K562 (cell line): ENCODE data around the gene OR52I2. TPM values are rescaled to one million over a fixed set of nuclear protein-coding genes. Genes with fewer than 3 reads are reported as not detected.

Experiments used
- ARID1B ChIP-seq: fragments of 450-650 bp; IDR thresholded peaks from 2 replicates; pipeline ENCODE4 v1.6.1; 2016; ENCODE audit warnings: antibody characterized with exemption, mild to moderate bottlenecking, inconsistent platforms
- CBX3 ChIP-seq, 2 experiments: IDR thresholded peaks; 1 replicate in 1 of 2; 2 replicates in 1 of 2; pipeline ENCODE4 v1.6.1; 2012; ENCODE audit warnings: inconsistent platforms in 2 of 2, low read length in 2 of 2, borderline replicate concordance in 1 of 2, control low read depth in 1 of 2
- CC2D1A ChIP-seq: fragments of 450-650 bp; IDR thresholded peaks from 2 replicates; pipeline ENCODE4 v1.6.1; 2017; ENCODE audit warnings: mild to moderate bottlenecking
- CHD2 ChIP-seq: IDR thresholded peaks from 2 replicates; pipeline ENCODE4 v1.6.1; 2011; ENCODE audit warnings: low read depth, low read length
- EHMT2 ChIP-seq: fragments of 450-650 bp; IDR thresholded peaks from 2 replicates; pipeline ENCODE4 v1.6.1; 2018; ENCODE audit warnings: antibody characterized with exemption
- GTF2A2 ChIP-seq: IDR thresholded peaks from 2 replicates; pipeline ENCODE4 v1.6.1; 2016; ENCODE audit warnings: mild to moderate bottlenecking, missing genetic modification characterization, missing compliant biosample characterization
- KDM5B ChIP-seq: fragments of 200-600 bp; sonication (generic); IDR thresholded peaks from 2 replicates; pipeline ENCODE4 v1.6.1; 2012; ENCODE audit warnings: low read depth, mild to moderate bottlenecking, moderate library complexity, low read length, control low read depth, inconsistent platforms; ENCODE audit not compliant: insufficient replicate concordance
- KHSRP ChIP-seq: fragments of 450-650 bp; IDR thresholded peaks from 2 replicates; pipeline ENCODE4 v1.6.1; 2017
- MEIS2 ChIP-seq: fragments of 450-650 bp; IDR thresholded peaks from 2 replicates; pipeline ENCODE4 v1.6.1; 2014; ENCODE audit warnings: mild to moderate bottlenecking; ENCODE audit not compliant: partially characterized antibody
- MYNN ChIP-seq, 2 experiments: sonication (generic); formaldehyde crosslinking in 1 of 2; IDR thresholded peaks; 2 replicates each; pipeline versions ENCODE4 v1.5.0 to v1.6.1; 2016 to 2020; ENCODE audit warnings: antibody characterized with exemption in 1 of 2, missing genetic modification reagents in 1 of 2
- NRF1 ChIP-seq, 2 experiments: fragments of 450-650 bp; IDR thresholded peaks in 1 of 2; conservative IDR thresholded peaks in 1 of 2; 2 replicates each; pipeline ENCODE4 v1.6.1; 2014; ENCODE audit warnings: mild to moderate bottlenecking in 2 of 2
- RBFOX2 ChIP-seq: fragments of 200-400 bp; formaldehyde crosslinking; IDR thresholded peaks from 2 replicates; pipeline ENCODE4 v1.6.1; 2017; ENCODE audit warnings: low read depth, mild to moderate bottlenecking, low read length, moderate library complexity
- SMARCB1 ChIP-seq: IDR thresholded peaks from 2 replicates; pipeline ENCODE4 v1.6.1; 2011; ENCODE audit warnings: improper control_type of control experiment, low read depth; ENCODE audit not compliant: insufficient read length
- YBX1 ChIP-seq: fragments of 450-650 bp; IDR thresholded peaks from 2 replicates; pipeline ENCODE4 v1.7.1; 2016; ENCODE audit warnings: mild to moderate bottlenecking
- ZFX ChIP-seq: sonication (generic); formaldehyde crosslinking; IDR thresholded peaks from 2 replicates; pipeline ENCODE4 v1.8.0; 2022; ENCODE audit warnings: mild to moderate bottlenecking, missing genetic modification reagents, moderate library complexity
- polyA plus RNA-seq, 8 experiments: library from polyadenylated mRNA; depleted of rRNA in 4 of 8; stranded (reverse) in 5 of 8; unstranded in 3 of 8; fragments of >200 nt; fragmentation: Nextera tagmentation in 2 of 8; fragmentation: Illumina TruSeq in 1 of 8; extraction: Ambion mirVana in 2 of 8; extraction: Trizol in 1 of 8; gene quantifications; 2 replicates each; pipeline versions ENCODE4 v1.2.1 to v1.2.3, GENCODE V29; 2011 to 2014; ENCODE audit warnings: inconsistent platforms in 1 of 8, missing spikeins in 1 of 8
- total RNA-seq, 7 experiments: library from RNA; depleted of rRNA in 6 of 7; stranded (reverse); fragments of >200 nt in 6 of 7; fragmentation: Illumina TruSeq in 2 of 7; extraction: Trizol in 2 of 7; gene quantifications; 2 replicates each; pipeline versions ENCODE4 v1.2.1 to v1.2.3, GENCODE V29; 2011 to 2021; ENCODE audit warnings: low replicate concordance in 1 of 7
- TF ChIP-seq, protein P1 (sequence below): fragments of 450-650 bp; formaldehyde crosslinking; IDR thresholded peaks from 2 replicates; pipeline ENCODE4 v1.4.0; 2020; ENCODE audit warnings: mild to moderate bottlenecking, moderate library complexity
- TF ChIP-seq, protein P2 (sequence below): IDR thresholded peaks from 2 replicates; pipeline ENCODE4 v1.6.1; 2011; ENCODE audit warnings: borderline replicate concordance, low read depth, mild to moderate bottlenecking, moderate library complexity, low read length; ENCODE audit not compliant: insufficient read depth, poor library complexity, severe bottlenecking
- TF ChIP-seq, protein P3 (sequence below): fragments of 450-650 bp; IDR thresholded peaks from 2 replicates; pipeline ENCODE4 v1.6.1; 2017; ENCODE audit warnings: mild to moderate bottlenecking, moderate library complexity
- TF ChIP-seq, protein P4 (sequence below): fragments of 450-650 bp; IDR thresholded peaks from 2 replicates; pipeline ENCODE4 v1.6.1; 2018; ENCODE audit not compliant: partially characterized antibody

The OR52I2 gene
- total and polyA plus RNA-seq, 9 of the 15 experiments (the other 6 are each of a cell fraction or from before 2014, with no cell fraction given) = not detected

DNA sequence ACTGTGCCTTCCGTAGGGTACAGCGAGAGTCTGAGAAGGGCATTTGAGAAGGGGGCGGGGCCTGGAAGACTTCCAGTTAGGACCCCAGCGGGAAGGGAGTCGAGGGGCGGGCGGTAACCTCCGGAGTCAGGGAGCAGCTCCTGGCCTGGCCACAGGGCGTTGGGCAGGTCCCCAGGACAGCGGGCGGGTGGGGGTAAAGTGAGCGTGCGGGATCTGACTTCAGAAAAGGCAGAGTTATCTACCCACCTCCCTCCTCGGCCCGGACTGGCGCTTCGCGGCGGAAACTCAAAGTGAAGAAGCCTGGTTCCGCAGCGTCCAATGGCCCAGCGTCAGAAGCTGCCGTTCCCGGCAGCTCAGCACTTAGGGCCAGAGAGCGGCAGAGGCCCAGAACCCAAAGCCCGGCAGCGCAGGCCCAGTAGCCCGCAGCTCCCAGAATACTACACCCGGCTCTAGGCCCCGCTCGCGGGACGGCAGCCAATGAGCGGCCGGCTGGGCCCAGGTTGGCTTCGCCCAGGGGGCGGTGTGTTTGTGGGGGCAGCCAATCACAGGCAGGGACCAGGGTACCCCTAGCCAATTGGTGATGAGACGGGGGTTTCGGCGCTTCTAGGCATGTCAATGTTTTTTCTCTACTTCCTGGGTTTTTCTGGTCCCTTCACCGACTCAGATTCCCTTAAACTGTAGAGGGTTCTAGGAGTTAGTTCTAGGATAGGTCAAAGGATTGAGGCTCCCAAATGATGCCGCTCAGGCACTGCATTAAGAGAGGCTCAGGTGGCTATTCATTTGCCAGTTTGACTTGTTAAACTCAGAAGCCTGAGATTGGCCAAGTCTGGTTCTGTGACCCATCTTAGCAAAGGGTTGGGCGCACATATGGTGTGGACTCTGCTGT is 26.5 kb downstream of the OR52I2 start, which contains the start of gene TRIM68 (continued):
- TF ChIP-seq, protein P1, sequence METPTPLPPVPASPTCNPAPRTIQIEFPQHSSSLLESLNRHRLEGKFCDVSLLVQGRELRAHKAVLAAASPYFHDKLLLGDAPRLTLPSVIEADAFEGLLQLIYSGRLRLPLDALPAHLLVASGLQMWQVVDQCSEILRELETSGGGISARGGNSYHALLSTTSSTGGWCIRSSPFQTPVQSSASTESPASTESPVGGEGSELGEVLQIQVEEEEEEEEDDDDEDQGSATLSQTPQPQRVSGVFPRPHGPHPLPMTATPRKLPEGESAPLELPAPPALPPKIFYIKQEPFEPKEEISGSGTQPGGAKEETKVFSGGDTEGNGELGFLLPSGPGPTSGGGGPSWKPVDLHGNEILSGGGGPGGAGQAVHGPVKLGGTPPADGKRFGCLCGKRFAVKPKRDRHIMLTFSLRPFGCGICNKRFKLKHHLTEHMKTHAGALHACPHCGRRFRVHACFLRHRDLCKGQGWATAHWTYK = no peak
- TF ChIP-seq KHSRP = no peak
- TF ChIP-seq, protein P2, sequence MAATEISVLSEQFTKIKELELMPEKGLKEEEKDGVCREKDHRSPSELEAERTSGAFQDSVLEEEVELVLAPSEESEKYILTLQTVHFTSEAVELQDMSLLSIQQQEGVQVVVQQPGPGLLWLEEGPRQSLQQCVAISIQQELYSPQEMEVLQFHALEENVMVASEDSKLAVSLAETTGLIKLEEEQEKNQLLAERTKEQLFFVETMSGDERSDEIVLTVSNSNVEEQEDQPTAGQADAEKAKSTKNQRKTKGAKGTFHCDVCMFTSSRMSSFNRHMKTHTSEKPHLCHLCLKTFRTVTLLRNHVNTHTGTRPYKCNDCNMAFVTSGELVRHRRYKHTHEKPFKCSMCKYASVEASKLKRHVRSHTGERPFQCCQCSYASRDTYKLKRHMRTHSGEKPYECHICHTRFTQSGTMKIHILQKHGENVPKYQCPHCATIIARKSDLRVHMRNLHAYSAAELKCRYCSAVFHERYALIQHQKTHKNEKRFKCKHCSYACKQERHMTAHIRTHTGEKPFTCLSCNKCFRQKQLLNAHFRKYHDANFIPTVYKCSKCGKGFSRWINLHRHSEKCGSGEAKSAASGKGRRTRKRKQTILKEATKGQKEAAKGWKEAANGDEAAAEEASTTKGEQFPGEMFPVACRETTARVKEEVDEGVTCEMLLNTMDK = peak; percentile 6
- peak; percentile 29 for TF ChIP-seq MEIS2
- peak in 1 of 2 experiments; percentile 59; a peak in 1 of 3 replicates for TF ChIP-seq CBX3 (IDR thresholded peaks at IDR 0.05; ENCODE audit: borderline replicate concordance in 1 of 2, low read length in 2 of 2)
- TF ChIP-seq RBFOX2 = peak; percentile 90
- peak; percentile 91 to 92 for TF ChIP-seq NRF1 (conservative IDR thresholded peaks at IDR 0.05 in 1 of 2, IDR thresholded peaks at IDR 0.05 in 1 of 2)
- peak; percentile 91 for TF ChIP-seq EHMT2
- TF ChIP-seq MYNN (IDR thresholded peaks at IDR 0.05) = 0 out of 2 replicates have a peak, but pooled peaks have one; percentile 38
- no peak for TF ChIP-seq MYNN (CRISPR knock-in tag; IDR thresholded peaks at IDR 0.05)
- TF ChIP-seq ARID1B = 0 out of 2 replicates have a peak, but pooled peaks have one; percentile 13
- TF ChIP-seq SMARCB1 = no peak
- no peak for TF ChIP-seq YBX1
- TF ChIP-seq, protein P3, sequence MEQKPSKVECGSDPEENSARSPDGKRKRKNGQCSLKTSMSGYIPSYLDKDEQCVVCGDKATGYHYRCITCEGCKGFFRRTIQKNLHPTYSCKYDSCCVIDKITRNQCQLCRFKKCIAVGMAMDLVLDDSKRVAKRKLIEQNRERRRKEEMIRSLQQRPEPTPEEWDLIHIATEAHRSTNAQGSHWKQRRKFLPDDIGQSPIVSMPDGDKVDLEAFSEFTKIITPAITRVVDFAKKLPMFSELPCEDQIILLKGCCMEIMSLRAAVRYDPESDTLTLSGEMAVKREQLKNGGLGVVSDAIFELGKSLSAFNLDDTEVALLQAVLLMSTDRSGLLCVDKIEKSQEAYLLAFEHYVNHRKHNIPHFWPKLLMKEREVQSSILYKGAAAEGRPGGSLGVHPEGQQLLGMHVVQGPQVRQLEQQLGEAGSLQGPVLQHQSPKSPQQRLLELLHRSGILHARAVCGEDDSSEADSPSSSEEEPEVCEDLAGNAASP = no peak
- no peak for TF ChIP-seq GTF2A2
- peak; percentile 74 for TF ChIP-seq CHD2
- peak; percentile 97 for TF ChIP-seq ZFX (CRISPR knock-in tag)
- TF ChIP-seq CC2D1A = 0 out of 2 replicates have a peak, but pooled peaks have one; percentile 66
- peak; percentile 87 for TF ChIP-seq KDM5B
- TF ChIP-seq, protein P4, sequence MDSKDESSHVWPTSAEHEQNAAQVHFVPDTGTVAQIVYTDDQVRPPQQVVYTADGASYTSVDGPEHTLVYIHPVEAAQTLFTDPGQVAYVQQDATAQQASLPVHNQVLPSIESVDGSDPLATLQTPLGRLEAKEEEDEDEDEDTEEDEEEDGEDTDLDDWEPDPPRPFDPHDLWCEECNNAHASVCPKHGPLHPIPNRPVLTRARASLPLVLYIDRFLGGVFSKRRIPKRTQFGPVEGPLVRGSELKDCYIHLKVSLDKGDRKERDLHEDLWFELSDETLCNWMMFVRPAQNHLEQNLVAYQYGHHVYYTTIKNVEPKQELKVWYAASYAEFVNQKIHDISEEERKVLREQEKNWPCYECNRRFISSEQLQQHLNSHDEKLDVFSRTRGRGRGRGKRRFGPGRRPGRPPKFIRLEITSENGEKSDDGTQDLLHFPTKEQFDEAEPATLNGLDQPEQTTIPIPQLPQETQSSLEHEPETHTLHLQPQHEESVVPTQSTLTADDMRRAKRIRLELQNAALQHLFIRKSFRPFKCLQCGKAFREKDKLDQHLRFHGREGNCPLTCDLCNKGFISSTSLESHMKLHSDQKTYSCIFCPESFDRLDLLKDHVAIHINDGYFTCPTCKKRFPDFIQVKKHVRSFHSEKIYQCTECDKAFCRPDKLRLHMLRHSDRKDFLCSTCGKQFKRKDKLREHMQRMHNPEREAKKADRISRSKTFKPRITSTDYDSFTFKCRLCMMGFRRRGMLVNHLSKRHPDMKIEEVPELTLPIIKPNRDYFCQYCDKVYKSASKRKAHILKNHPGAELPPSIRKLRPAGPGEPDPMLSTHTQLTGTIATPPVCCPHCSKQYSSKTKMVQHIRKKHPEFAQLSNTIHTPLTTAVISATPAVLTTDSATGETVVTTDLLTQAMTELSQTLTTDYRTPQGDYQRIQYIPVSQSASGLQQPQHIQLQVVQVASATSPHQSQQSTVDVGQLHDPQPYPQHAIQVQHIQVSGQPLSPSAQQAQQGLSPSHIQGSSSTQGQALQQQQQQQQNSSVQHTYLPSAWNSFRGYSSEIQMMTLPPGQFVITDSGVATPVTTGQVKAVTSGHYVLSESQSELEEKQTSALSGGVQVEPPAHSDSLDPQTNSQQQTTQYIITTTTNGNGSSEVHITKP = peak; percentile 48
